PC-3 (cell line): ENCODE measurements around the gene ATP2B2.

ENCODE experiments used
- EZH2 ChIP-seq: fragments of 300-600 bp; sonication (generic); IDR thresholded peaks from one replicate; pipeline ENCODE4 v1.6.1; 2017; ENCODE audit warnings: antibody characterized with exemption, mild to moderate bottlenecking, low read length; ENCODE audit not compliant: unreplicated experiment
- EZH2phosphoT487 ChIP-seq: fragments of 300-600 bp; sonication (generic); IDR thresholded peaks from 2 replicates; pipeline ENCODE4 v1.6.1; 2018; ENCODE audit warnings: mild to moderate bottlenecking, antibody characterized with exemption, low read length, borderline replicate concordance
- TF ChIP-seq, protein P1 (sequence below): fragments of 300-600 bp; sonication (generic); conservative IDR thresholded peaks from 2 replicates; pipeline ENCODE4 v1.5.1; 2017; ENCODE audit warnings: antibody characterized with exemption, low read depth, mild to moderate bottlenecking, low read length

DNA sequence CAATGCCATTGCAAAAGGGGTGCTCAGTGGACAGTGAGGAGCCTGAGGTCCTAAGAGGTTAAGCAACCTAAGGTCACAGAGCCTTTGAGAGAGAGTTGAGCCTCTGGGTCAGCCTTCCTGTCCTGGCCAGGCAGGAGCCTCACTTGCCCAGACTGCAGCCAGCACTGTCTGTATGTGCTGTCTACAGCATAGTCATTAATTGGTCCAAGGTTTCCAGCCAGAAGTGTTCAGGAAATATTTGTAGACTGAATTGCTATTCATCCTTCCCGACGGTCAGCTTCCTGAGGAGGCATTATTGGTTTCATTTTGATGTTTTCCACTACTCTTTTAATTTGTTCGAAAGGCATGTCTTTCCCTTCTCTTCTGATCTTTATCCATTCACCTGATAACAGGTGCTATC is 192.5 kb downstream of the ATP2B2 start:
- TF ChIP-seq, protein P1, sequence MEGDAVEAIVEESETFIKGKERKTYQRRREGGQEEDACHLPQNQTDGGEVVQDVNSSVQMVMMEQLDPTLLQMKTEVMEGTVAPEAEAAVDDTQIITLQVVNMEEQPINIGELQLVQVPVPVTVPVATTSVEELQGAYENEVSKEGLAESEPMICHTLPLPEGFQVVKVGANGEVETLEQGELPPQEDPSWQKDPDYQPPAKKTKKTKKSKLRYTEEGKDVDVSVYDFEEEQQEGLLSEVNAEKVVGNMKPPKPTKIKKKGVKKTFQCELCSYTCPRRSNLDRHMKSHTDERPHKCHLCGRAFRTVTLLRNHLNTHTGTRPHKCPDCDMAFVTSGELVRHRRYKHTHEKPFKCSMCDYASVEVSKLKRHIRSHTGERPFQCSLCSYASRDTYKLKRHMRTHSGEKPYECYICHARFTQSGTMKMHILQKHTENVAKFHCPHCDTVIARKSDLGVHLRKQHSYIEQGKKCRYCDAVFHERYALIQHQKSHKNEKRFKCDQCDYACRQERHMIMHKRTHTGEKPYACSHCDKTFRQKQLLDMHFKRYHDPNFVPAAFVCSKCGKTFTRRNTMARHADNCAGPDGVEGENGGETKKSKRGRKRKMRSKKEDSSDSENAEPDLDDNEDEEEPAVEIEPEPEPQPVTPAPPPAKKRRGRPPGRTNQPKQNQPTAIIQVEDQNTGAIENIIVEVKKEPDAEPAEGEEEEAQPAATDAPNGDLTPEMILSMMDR, result no peak
- no peak for TF ChIP-seq EZH2
- no peak for TF ChIP-seq EZH2phosphoT487
